AG04450 (cell line): ENCODE measurements around the gene NUDT8. TPM values are rescaled to one million over a fixed set of nuclear protein-coding genes. Genes with fewer than 3 reads are reported as not detected.
A peak's percentile ranks its signal among the peaks of the same experiment; 100 is the strongest.
"Not testable (repeated sequence)": the region's sequence is repeated elsewhere in the genome, so short reads cannot be mapped to it uniquely, and the experiment has no call there.

Experiments
- CTCF ChIA-PET: fragments of 300-600, 350-600 bp; formaldehyde crosslinking; extraction: SDS; loops from one replicate; lab custom pipeline; 2022; ENCODE audit warnings: antibody characterized with exemption, inconsistent platforms; lab: Charles Lee
- POLR2A ChIA-PET: fragments of 350-600 bp; formaldehyde crosslinking; extraction: SDS; loops from one replicate; lab custom pipeline; 2021; ENCODE audit warnings: antibody characterized with exemption, inconsistent platforms; lab: Yijun Ruan, JAX
- DNase-seq: peaks from one replicate; pipeline ENCODE4 v3.0.0-alpha.2; 2011; ENCODE audit warnings: low read depth, low spot score
- H3K27ac ChIP-seq: one replicate; pipeline ENCODE4 v1.5.1; 2012; ENCODE audit warnings: low read depth, low read length, control low read depth
- H3K27me3 ChIP-seq: one replicate; pipeline ENCODE4 v1.6.0; 2012; ENCODE audit warnings: low read length; ENCODE audit not compliant: control insufficient read depth, insufficient read depth
- H3K4me3 ChIP-seq: 2 replicates; pipeline ENCODE4 v1.5.1; 2011; ENCODE audit warnings: mild to moderate bottlenecking, low read depth, low read length, control low read depth
- H3K9me3 ChIP-seq: 2 replicates; pipeline ENCODE4 v1.5.1; 2012; ENCODE audit warnings: low read length; ENCODE audit not compliant: control insufficient read depth, insufficient read depth
- CTCF ChIP-seq: IDR thresholded peaks from 2 replicates; pipeline ENCODE4 v1.5.1; 2011; ENCODE audit warnings: low read depth, low read length, control low read depth, inconsistent platforms
- polyA plus RNA-seq: library from polyadenylated mRNA; depleted of rRNA; stranded (reverse); fragments of >200 nt; gene quantifications from 2 replicates; pipeline ENCODE4 v1.2.3, GENCODE V29; 2011

Gene NUDT8
- polyA plus RNA-seq, 1 experiment: 0.40 TPM

GRCh38 chr11:67640021-67640757, 10.5 kb upstream of the NUDT8 start:
- Histone ChIP-seq H3K4me3 (no peak overlapping the region), H3K27ac (no peak overlapping the region), H3K27me3 (peaks cover 7% of the 10 kb centered on the region), H3K9me3 (peaks cover 13% of the 10 kb centered on the region)
- CTCF ChIA-PET: no interaction called here
- DNase-seq: no peak
- peak; percentile 47 for TF ChIP-seq CTCF
- POLR2A ChIA-PET: no interaction called here

DNA sequence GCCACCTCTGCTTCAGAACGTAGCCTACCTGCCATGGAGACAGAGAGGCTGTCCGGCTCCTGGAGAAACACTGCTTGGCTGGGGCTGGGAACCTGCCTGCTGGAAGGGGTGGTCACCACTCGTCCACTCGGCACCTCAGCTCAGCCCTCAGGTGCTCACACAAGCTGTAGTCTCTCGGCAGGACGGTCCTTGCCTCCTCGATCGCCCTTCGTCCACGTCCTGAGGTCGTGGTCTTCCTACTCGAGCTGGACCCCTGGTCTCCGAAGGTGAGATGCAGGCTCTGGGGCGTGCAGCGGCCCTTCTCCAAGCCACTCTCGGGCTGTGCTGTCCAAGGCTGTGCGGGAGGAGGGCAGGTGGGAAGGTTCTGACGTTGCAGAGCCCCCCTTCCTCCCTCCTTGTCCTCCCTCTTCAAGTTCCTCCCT, 9.7 kb upstream of the NUDT8 start, which contains the start of gene TBX10:
Gene TBX10 (minus strand): TSS at position 326 of the 422 bp plus-strand sequence. CDS start 291 bp downstream, at position 35.
- no peak for TF ChIP-seq CTCF
- ChIA-PET POLR2A (no interaction called here), CTCF (no interaction called here)
- Histone ChIP-seq H3K27ac (no peak within 1 kb of the TSS), H3K4me3 (no peak within 1 kb of the TSS), H3K9me3 (peaks cover 9% of the 10 kb centered on the region), H3K27me3 (peaks cover 7% of the 10 kb centered on the region)
- DNase-seq: no peak

DNA sequence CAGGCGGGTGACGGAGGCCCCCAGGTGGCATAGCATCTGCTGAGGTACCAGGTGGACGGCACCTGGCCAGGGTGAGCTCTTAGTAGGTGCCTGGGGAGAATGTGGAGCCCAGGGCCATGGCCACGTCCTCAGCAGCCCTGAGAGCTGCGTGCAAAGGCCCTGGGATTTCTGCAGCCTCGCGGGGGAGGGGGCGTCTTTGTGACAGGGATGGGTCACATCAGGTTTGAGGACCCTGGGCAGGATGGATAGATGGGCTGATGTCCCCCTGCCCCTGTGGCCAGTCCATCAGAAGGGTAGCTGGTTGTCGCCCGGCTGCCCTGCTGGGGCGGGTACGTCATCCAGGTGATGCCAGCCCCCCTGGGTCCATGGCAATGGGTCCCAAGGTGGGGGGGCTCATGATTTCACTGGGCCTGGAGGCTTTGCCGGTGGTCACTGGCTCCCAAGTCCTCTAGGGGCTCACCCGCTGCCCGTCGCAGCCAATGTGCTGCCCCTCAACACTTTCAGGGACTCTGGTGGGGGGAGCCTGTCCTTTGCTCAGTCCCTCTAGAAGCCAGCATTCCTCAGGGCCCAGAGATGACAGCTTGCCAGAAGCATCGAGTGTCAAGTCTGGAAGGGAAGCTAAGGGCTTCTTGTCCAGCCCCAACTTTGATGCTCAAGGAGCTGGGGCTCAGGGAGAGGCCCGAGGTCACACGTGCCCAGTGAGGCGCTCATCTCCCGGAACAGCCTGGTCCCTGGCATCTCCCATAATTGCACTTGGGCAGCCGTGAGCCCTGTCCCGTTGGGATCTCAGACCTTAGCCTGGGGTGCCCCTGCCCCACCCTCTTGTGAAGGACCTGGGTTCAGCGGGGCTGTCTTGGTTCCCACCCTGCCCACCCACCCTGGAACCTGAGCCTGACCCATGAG, 9.0 kb upstream of the NUDT8 start:
- peaks cover 11% of the 10 kb centered on the region for H3K27me3 ChIP-seq
- ChIA-PET POLR2A (no interaction called here), CTCF (no interaction called here)
- no peak for DNase-seq
- H3K9me3 ChIP-seq: peaks cover 3% of the 10 kb centered on the region
- no peak overlapping the region for H3K4me3 ChIP-seq
- H3K27ac ChIP-seq: no peak overlapping the region
- no peak for TF ChIP-seq CTCF

GRCh38 chr11:67637441-67637840, 7.7 kb upstream of the NUDT8 start:
- CTCF ChIA-PET: interaction anchor here (0.6 kb wide), 1 partner anchor 416 kb away, joined by 4 read pairs; no protein-coding TSS in a partner anchor
- DNase-seq, H3K9me3 ChIP-seq, H3K27ac ChIP-seq, H3K4me3 ChIP-seq: not testable (repeated sequence)
- H3K27me3 ChIP-seq: peaks cover 12% of the 10 kb centered on the region
- POLR2A ChIA-PET: interaction anchor here (0.7 kb wide), 1 partner anchor 397 kb away, joined by 3 read pairs; no protein-coding TSS in a partner anchor

GRCh38 chr11:67636962-67637361, 7.2 kb upstream of the NUDT8 start:
- Histone ChIP-seq H3K4me3 (no peak overlapping the region), H3K9me3 (no peaks in the 10 kb centered on the region; the same call in 1 of the 2 replicates), H3K27ac (no peak overlapping the region), H3K27me3 (peaks cover 12% of the 10 kb centered on the region)
- no peak for DNase-seq
- POLR2A ChIA-PET: no interaction called here
- CTCF ChIA-PET: no interaction called here
- no peak for TF ChIP-seq CTCF
